GM12891 (cell line): ENCODE data around the gene MORC1.

ENCODE experiments used
- POLR2A ChIP-seq: IDR thresholded peaks from 2 replicates; pipeline ENCODE4 v1.6.1; 2011; ENCODE audit warnings: low read depth, low read length, control low read depth
- POLR2AphosphoS5 ChIP-seq: IDR thresholded peaks from 2 replicates; pipeline ENCODE4 v1.6.1; 2011; ENCODE audit warnings: low read depth, low read length, control low read depth
- POU2F2 ChIP-seq: IDR thresholded peaks from 2 replicates; pipeline ENCODE4 v1.6.1; 2011; ENCODE audit warnings: low read depth, mild to moderate bottlenecking, control low read depth, low read length, moderate library complexity
- SPI1 ChIP-seq: IDR thresholded peaks from 2 replicates; pipeline ENCODE4 v1.6.1; 2011; ENCODE audit warnings: low read depth, low read length, control low read depth
- TAF1 ChIP-seq: IDR thresholded peaks from 2 replicates; pipeline ENCODE4 v1.6.1; 2011; ENCODE audit warnings: low read depth, low read length, control low read depth

DNA sequence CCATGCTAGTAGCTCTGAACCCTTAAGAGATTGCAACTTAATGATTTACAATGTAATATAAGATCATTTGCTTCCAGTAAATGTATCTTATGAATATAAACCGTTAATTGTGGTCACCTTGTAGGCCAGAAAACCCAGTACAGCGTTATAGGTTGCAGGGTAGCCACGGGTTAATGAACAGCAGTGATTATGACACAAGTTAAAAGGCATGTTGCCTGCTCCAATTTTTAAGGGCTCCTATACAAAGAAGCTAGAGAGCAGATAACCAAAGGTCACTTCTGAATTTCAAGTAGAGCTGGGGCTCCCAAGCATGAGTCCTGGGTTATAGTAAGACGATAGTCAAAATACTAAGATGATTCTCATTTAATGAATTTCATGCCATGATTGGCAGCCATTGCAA, 177.8 kb downstream of the MORC1 start:
- TF ChIP-seq TAF1 (no peak), POLR2A (no peak), SPI1 (no peak), POLR2AphosphoS5 (no peak), POU2F2 (no peak)
